Stimulated activated naive CD8-positive, alpha-beta T cell treated with anti-CD3 and anti-CD28 coated beads, Interleukin-15, Interleukin-2, amounts not matched to agents 100 ng/mL and 50 ng/mL, for 24 hours (primary cell): ENCODE measurements around the gene PKN3.
"Not testable (repeated sequence)": the region's sequence is repeated elsewhere in the genome, so short reads cannot be mapped to it uniquely, and the experiment has no call there.

Source experiments
- H3K27ac Mint-ChIP-seq: one replicate; pipeline ENCODE4 v1.8.0; 2021; ENCODE audit warnings: mild to moderate bottlenecking, mixed read lengths
- H3K27me3 Mint-ChIP-seq: one replicate; pipeline ENCODE4 v1.8.0; 2021; ENCODE audit warnings: mixed read lengths
- H3K36me3 Mint-ChIP-seq: one replicate; pipeline ENCODE4 v1.8.0; 2021; ENCODE audit warnings: low read depth, mixed read lengths
- H3K4me1 Mint-ChIP-seq: one replicate; pipeline ENCODE4 v1.8.0; 2021; ENCODE audit warnings: low read depth, mixed read lengths
- H3K4me3 Mint-ChIP-seq: one replicate; pipeline ENCODE4 v1.8.0; 2021; ENCODE audit warnings: mild to moderate bottlenecking, mixed read lengths
- H3K9me3 Mint-ChIP-seq: one replicate; pipeline ENCODE4 v1.8.0; 2021; ENCODE audit warnings: mixed read lengths

Gene PKN3

GRCh38 chr9:128702445-128702948 is at the start of gene PKN3:
TSS of gene PKN3 (plus strand) at chr9:128702503. CDS start at chr9:128702916, 413 bp downstream.
- H3K27me3 Mint-ChIP-seq = no peaks in the 10 kb centered on the region

GRCh38 chr9:128653908-128654307 is 48.4 kb upstream of the PKN3 start:
- H3K4me3 Mint-ChIP-seq = no peak overlapping the region
- peaks cover 6% of the 10 kb centered on the region for H3K4me1 Mint-ChIP-seq

More at GRCh38 chr9:128702445-128702948, at the start of gene PKN3:
- Mint-ChIP-seq H3K4me3 (peak within 1 kb of the TSS; percentile 84), H3K27ac (peak within 1 kb of the TSS; percentile 31), H3K36me3 (peaks cover 4% of the 10 kb centered on the region), H3K9me3 (no peaks in the 10 kb centered on the region), H3K4me1 (peaks cover 13% of the 10 kb centered on the region)

GRCh38 chr9:128654481-128654880 is 47.8 kb upstream of the PKN3 start:
- Mint-ChIP-seq H3K4me1 (peaks cover 6% of the 10 kb centered on the region), H3K4me3 (no peak overlapping the region), H3K27me3 (no peaks in the 10 kb centered on the region), H3K36me3 (no peaks in the 10 kb centered on the region), H3K9me3 (no peaks in the 10 kb centered on the region), H3K27ac (no peak overlapping the region)

More at GRCh38 chr9:128653908-128654307, 48.4 kb upstream of the PKN3 start:
- Mint-ChIP-seq H3K9me3 (no peaks in the 10 kb centered on the region), H3K27ac (no peak overlapping the region), H3K36me3 (no peaks in the 10 kb centered on the region), H3K27me3 (no peaks in the 10 kb centered on the region)

GRCh38 chr9:128656416-128657343 is 45.6 kb upstream of the PKN3 start, which contains the start of gene DYNC2I2:
TSS of gene DYNC2I2 (minus strand) at chr9:128656847. CDS start at chr9:128656726, 121 bp downstream.
- Mint-ChIP-seq H3K36me3 (no peaks in the 10 kb centered on the region), H3K4me3 (peak within 1 kb of the TSS; percentile 89), H3K27ac (peak within 1 kb of the TSS; percentile 100), H3K9me3 (no peaks in the 10 kb centered on the region), H3K27me3 (no peaks in the 10 kb centered on the region), H3K4me1 (peaks cover 6% of the 10 kb centered on the region)

GRCh38 chr9:128657344-128657704 is 45.0 kb upstream of the PKN3 start:
- Mint-ChIP-seq H3K27me3 (no peaks in the 10 kb centered on the region), H3K36me3 (no peaks in the 10 kb centered on the region), H3K27ac (peak overlapping the region; percentile 100), H3K4me1 (peaks cover 6% of the 10 kb centered on the region), H3K9me3 (no peaks in the 10 kb centered on the region), H3K4me3 (peak overlapping the region; percentile 89)

- no peaks in the 10 kb centered on the region for H3K27me3 Mint-ChIP-seq
- H3K4me3 Mint-ChIP-seq = no peak overlapping the region
- peak overlapping the region; percentile 100 for H3K27ac Mint-ChIP-seq
- H3K4me1 Mint-ChIP-seq = peaks cover 6% of the 10 kb centered on the region
- no peaks in the 10 kb centered on the region for H3K9me3 Mint-ChIP-seq
- H3K36me3 Mint-ChIP-seq = no peaks in the 10 kb centered on the region
Observed at GRCh38 chr9:128657796-128658195, 44.5 kb upstream of the PKN3 start.

GRCh38 chr9:128666481-128666941 is 35.8 kb upstream of the PKN3 start:
- H3K27ac Mint-ChIP-seq, H3K4me3 Mint-ChIP-seq, H3K9me3 Mint-ChIP-seq, H3K4me1 Mint-ChIP-seq, H3K27me3 Mint-ChIP-seq, H3K36me3 Mint-ChIP-seq: not testable (repeated sequence)

- Mint-ChIP-seq H3K9me3 (no peaks in the 10 kb centered on the region), H3K4me3 (no peak overlapping the region), H3K36me3 (no peaks in the 10 kb centered on the region), H3K27ac (no peak overlapping the region), H3K27me3 (no peaks in the 10 kb centered on the region), H3K4me1 (no peaks in the 10 kb centered on the region)
Observed at GRCh38 chr9:128669786-128670185, 32.5 kb upstream of the PKN3 start.

- no peak overlapping the region for H3K27ac Mint-ChIP-seq
- H3K9me3 Mint-ChIP-seq = no peaks in the 10 kb centered on the region
- H3K36me3 Mint-ChIP-seq = peaks cover 4% of the 10 kb centered on the region
- no peaks in the 10 kb centered on the region for H3K4me1 Mint-ChIP-seq
- H3K4me3 Mint-ChIP-seq = no peak overlapping the region
- no peaks in the 10 kb centered on the region for H3K27me3 Mint-ChIP-seq
Observed at GRCh38 chr9:128675382-128675781, 26.9 kb upstream of the PKN3 start.

- Mint-ChIP-seq H3K27me3 (no peaks in the 10 kb centered on the region), H3K36me3 (peaks cover 13% of the 10 kb centered on the region), H3K4me3 (no peak overlapping the region), H3K9me3 (no peaks in the 10 kb centered on the region), H3K27ac (no peak overlapping the region), H3K4me1 (peaks cover 5% of the 10 kb centered on the region)
Observed at GRCh38 chr9:128677794-128678193, 24.5 kb upstream of the PKN3 start.

- peaks cover 52% of the 10 kb centered on the region for H3K4me1 Mint-ChIP-seq
- no peaks in the 10 kb centered on the region for H3K27me3 Mint-ChIP-seq
- peaks cover 26% of the 10 kb centered on the region for H3K36me3 Mint-ChIP-seq
- no peaks in the 10 kb centered on the region for H3K9me3 Mint-ChIP-seq
- peak overlapping the region; percentile 98 for H3K4me3 Mint-ChIP-seq
- peak overlapping the region; percentile 98 for H3K27ac Mint-ChIP-seq
Observed at GRCh38 chr9:128683340-128684064, 18.8 kb upstream of the PKN3 start.

GRCh38 chr9:128684065-128684324 is 18.3 kb upstream of the PKN3 start:
- H3K4me3 Mint-ChIP-seq = peak overlapping the region; percentile 98
- peaks cover 26% of the 10 kb centered on the region for H3K36me3 Mint-ChIP-seq
- H3K9me3 Mint-ChIP-seq = no peaks in the 10 kb centered on the region
- H3K27ac Mint-ChIP-seq = peak overlapping the region; percentile 98
- peaks cover 53% of the 10 kb centered on the region for H3K4me1 Mint-ChIP-seq
- no peaks in the 10 kb centered on the region for H3K27me3 Mint-ChIP-seq

GRCh38 chr9:128684325-128685199 is 17.7 kb upstream of the PKN3 start:
- Mint-ChIP-seq H3K9me3 (no peaks in the 10 kb centered on the region), H3K36me3 (peaks cover 26% of the 10 kb centered on the region), H3K4me1 (peaks cover 53% of the 10 kb centered on the region), H3K27ac (peak overlapping the region; percentile 98), H3K4me3 (peak overlapping the region; percentile 98), H3K27me3 (no peaks in the 10 kb centered on the region)
